ENCODE data around the gene RGPD8.
"Not testable (repeated sequence)": the region's sequence is repeated elsewhere in the genome, so short reads cannot be mapped to it uniquely, and the experiment has no call there.

The RGPD8 gene

GRCh38 chr2:112433480-112433879, at the start of gene RGPD8:
Gene RGPD8, minus strand, starts transcription at chr2:112433645. Its CDS starts 192 bp downstream, at chr2:112433453.
- peak; percentile 92 to 95 (median 94) for DNase-seq

DNA sequence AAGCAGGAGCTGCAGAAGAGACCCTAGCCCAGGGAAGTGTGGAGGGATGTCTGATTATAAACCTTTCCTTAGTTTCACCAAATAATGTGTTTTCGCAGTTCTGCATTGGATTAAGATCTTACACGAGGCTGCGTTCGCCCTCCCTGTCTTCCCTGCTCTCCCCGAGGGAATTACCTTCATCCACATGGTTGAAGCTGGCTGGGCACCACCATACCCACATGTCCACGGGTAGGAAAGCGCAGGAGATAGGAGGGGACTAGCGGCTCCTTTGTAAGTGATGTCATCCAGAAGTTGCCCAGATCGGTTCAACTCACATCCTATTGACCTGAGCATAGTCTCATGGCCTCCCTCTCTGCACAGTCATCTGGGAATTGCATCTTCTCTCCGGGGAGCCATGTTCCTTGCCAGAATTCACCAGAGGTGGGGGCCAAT, 49.6 kb upstream of the RGPD8 start:
- DNase-seq = peak; percentile 43 to 59 (median 46)

GRCh38 chr2:112482309-112483041, 49.0 kb upstream of the RGPD8 start:
- peak; percentile 30 to 60 (median 33) for DNase-seq

GRCh38 chr2:112481528-112482233, 48.2 kb upstream of the RGPD8 start, which contains the start of gene TTL:
Gene TTL, plus strand, starts transcription at chr2:112482156. Its CDS starts 189 bp downstream, at chr2:112482345.
- peak; percentile 92 to 98 (median 97) for DNase-seq

DNA sequence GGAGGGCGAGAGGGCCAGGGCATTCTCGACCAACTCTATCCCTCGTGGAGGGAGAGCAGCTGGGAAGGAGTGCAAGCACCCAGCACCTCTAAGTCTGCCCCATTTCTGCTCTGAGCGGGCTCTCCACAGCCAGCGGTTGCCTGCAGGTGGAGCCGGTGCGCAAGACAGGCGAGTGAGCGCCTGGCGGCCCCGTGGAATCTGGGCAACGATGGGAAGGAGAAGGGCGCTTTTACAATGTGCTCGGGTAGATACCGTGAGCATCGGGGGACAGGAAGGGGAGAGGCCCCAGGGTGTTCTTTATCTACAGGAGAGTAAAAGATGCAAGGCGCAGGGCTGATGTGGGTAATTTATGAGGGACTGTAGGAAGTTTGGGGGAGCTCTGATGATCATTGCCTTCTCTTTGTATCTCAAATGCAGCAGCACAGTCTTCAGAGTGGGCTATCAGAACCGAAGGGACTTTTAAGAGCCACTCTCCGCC, 47.6 kb upstream of the RGPD8 start:
- DNase-seq = peak; percentile 81 to 88 (median 84)

- DNase-seq = peak in 1 of 3 donors; percentile 11
Observed at GRCh38 chr2:112480530-112481049, 47.1 kb upstream of the RGPD8 start.

- no peak for DNase-seq
Observed at GRCh38 chr2:112476434-112476833, 43.0 kb upstream of the RGPD8 start.

- DNase-seq = no peak
Observed at GRCh38 chr2:112474844-112475486, 41.5 kb upstream of the RGPD8 start.

GRCh38 chr2:112472547-112473263, 39.3 kb upstream of the RGPD8 start:
- no peak for DNase-seq

DNA sequence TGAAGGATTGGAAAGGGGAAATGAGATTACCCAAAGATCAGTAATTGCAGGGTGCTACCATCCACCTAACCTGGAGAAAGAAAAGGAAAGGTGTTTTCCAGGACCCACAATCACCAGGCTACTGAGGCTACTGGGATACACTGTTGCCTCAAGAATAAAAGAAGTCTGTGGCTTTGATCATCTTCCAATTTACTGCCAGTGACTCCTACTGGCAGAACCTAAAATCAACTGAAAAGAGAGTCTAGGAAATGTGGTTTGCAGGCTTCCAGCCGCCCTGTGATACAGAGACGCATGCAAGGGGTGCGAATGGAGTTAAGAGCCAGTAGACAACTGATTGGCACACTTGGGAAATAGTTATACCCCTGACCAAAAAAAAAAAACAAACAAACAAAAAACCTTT, 31.9 kb upstream of the RGPD8 start:
- DNase-seq = peak in 2 of 3 donors; percentile 5 to 6

- DNase-seq = peak in 1 of 3 donors; percentile 15
Observed at GRCh38 chr2:112463256-112463655, 29.8 kb upstream of the RGPD8 start.

- DNase-seq = peak in 1 of 3 donors; percentile 1
Observed at GRCh38 chr2:112462178-112462577, 28.7 kb upstream of the RGPD8 start.

- no peak for DNase-seq
Observed at GRCh38 chr2:112459372-112459771, 25.9 kb upstream of the RGPD8 start.

GRCh38 chr2:112454586-112454985, 21.1 kb upstream of the RGPD8 start:
- DNase-seq = no peak

GRCh38 chr2:112451317-112451716, 17.9 kb upstream of the RGPD8 start:
- DNase-seq = no peak

GRCh38 chr2:112449854-112450253, 16.4 kb upstream of the RGPD8 start:
- no peak for DNase-seq

GRCh38 chr2:112444256-112444655, 10.8 kb upstream of the RGPD8 start:
- not testable (repeated sequence) for DNase-seq

DNA sequence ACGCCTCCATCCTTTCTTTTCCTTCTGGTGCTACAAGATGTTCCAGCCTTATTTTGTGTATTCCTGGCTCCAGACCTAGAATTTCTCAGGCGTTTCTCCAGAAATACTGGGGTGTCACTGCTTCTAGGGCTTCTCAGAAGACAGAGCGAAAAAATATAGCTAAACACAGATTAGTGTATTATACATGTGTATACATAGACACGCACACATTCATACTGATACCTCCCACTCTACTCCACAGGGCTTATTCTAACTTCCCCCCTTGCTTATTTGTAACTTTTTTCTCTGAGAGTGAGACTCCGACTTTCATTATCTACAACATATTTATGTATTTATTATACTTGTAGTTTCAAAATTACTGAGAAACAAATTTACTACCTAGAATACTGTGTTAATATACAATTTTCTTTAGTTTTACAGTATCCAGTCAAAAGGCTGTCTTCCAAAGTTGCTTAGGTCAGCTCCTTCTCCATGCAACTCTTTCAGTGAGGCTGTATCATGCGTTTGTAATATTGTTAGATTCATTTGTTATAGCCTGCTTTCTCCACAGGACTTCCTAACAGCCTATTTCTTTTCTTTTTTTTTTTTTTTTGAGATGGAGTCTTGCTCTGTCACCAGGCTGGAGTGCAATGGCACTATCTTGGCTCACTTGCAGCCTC, 5.3 kb upstream of the RGPD8 start:
- DNase-seq = not testable (repeated sequence)

DNA sequence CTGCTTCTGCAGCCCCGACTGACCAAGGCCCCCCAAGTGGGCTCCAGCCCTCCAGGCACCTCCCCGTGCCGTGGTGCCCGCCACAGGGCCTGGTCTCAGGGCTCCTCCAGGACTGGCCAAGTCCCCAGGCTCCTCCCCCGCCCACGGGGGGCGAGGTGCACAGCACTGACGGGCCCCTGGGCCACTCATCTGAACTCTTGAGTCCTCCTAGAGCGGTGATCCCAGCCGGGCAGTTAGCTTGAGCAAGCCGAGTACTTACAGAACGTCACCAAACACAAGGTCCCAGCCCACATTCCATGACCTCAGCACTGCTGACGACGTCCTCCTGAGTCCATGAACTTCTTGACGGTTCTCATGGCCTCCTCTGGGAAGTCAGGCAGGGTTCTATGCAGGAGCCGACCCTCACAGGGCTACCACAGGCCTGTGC, 4.0 kb upstream of the RGPD8 start:
- DNase-seq = not testable (repeated sequence)

GRCh38 chr2:112436993-112437392, 3.5 kb upstream of the RGPD8 start:
- DNase-seq = not testable (repeated sequence)

DNA sequence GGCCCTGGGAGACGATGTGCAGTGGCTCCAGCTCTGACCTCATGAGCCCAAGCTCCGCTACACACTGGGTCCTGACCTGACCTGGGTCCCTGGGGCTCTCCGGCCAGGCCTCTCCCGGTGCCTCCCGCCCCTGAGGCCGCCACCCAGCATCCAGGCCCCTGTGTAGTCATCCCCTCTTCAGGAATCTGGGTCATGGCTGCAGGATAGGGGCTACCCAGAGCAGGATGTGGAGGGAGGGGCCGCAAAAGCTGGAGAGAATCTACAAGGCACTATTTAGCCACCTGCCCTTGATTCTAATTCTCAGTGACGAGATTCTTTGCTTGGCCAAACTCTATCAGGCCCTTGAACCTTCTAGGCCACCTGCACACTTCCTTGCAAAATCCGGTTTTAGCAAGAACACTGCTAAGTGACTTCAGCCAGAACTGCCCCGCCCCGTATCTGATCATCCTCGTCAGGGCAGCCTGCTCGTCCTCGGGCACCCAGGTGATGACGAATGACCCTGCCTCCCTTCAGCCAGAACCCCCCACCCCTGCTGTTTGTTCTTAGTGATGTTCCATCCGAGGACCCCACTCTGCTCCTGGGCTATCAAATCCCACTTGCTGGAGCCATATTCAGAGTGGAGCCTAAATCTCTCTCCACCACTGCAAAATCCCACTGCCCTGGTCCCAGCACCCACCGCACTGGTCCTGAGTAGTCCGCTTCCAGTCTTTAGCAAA, 2.4 kb upstream of the RGPD8 start:
- not testable (repeated sequence) for DNase-seq

Measured in suppressor macrophage treated with lipopolysaccharide for 1 hour (primary cell).